GM18502 (cell line): ENCODE data around the gene LTBP2.

Experiments
- ATAC-seq: cut with Tn5 transposase; IDR thresholded peaks from one replicate; pipeline ENCODE4 v1.9.1; 2021; ENCODE audit warnings: mild to moderate bottlenecking; ENCODE audit not compliant: unreplicated experiment, poor library complexity

Gene LTBP2

DNA sequence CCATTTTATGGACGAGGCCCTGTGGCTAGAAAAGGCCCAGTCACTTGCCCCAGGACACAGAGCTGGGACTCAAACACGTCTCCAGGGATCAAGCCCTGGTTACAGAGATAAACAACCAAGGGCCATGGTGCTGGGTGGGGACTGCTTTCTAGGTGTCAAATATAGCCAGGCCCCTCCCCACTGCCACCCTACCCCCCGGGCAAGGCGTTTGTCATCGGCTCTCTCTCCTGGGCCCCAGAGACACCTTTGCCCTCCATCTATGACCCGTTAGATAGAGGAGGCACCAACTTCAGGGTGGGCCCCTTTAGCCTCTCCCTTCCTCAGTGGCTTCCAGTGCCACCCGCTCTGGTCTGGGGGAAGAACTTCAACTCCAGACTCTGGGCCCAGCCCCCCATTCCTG, 18.0 kb downstream of the LTBP2 start:
- no peak for ATAC-seq

DNA sequence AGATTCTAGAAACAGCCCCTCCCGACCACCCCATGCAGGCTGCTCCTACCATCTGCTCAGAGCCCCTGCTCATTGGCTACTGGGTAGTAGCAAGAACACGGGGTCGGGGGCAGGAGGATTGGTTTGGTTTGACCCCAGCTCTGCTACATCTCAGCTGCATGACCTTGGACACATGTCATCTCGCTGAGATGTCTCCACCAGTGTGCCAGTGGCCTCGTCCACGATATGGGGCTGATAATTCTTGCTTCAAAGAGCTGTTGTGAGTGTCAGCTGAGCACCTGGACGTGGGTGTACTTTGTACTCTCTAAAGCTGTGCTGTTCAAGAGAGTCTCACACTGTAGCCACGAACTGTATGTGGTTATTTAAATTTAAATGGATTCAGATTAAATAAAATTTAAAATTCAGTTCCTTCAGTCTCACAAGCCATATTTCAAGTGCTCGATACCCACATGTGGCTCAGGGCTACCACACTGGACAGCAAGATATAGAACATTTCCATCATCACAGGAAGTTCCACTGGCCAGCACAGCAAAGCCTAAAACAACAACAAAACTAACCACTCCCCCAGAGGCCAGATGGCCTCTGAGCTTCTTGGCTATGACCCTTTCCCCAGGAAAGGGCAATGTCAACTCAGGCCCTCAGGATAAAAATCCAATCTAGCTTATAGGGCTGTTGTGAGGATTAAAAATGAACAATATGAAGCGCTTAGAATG, 18.6 kb downstream of the LTBP2 start:
- ATAC-seq = no peak

DNA sequence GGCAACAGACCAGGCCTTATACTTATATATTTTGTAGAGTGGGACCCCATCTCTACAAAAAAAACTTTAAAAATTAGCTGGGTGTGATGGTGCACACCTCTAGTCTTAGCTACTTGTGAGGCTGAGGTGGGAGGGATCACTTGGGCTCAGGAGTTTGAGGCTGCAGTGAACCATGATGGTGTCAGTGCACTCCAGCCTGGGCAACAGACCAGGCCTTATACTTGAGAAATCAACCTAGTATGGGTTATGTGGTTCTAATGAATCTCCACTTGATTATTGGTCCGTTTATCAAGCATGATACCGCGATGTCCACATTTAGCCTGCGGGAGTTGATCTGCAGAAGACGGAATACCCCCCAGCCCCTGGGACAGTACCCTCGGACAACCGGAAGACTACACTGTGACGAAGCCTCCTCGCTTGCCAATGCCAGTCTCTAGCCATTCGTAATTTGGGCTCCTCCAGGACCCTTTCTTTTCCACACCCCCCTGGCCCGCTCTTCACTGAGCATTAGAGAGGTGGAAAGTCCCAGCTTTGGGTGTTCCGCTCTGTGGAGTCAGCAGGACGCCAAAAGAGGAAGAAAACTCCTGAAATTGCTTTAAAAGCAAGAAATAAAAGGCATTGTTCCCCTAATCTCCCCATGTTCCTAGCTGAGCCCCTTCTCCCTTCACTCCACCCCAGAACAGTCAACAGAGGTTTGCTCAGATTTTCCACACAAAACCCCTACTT, 19.4 kb downstream of the LTBP2 start:
- ATAC-seq = no peak

DNA sequence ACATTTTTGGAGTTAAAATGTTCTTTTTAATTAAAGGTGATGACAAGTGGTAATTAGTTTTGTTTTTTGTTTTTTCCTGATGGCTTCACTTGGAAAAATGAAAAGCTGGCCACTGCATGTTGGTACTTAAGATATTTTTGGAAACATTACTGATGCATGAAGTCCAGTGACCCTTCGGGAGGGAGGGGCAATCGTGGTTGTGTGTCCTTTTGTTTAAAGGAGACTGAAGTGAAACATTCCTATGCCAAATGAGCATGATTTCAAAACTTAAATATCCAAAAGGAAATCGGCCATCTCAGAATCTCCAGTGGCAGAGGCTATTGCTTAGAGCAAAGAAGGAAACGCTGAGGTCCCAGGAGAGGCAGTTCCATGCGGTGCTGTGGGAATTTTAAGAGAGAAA, 20.1 kb downstream of the LTBP2 start:
- no peak for ATAC-seq

DNA sequence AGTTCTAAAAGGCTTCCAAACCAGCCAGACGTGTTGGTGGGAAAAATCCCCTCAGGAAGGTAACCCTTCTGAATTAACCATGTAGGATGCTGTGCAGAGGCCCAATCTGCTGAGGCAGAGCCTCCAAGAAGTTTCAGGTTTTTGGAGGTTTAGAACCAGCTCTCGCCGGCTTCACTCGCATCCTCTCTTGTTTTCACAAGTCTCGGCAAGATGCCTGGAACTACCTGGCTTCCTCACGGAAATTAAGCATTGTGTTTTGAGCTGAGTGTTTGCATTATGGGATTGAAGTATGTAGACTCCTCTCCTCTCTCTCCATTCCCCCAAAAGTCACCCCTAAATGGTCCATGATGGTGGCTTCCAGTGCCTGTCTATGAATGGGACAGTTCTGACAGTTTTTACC, 20.6 kb downstream of the LTBP2 start:
- no peak for ATAC-seq

DNA sequence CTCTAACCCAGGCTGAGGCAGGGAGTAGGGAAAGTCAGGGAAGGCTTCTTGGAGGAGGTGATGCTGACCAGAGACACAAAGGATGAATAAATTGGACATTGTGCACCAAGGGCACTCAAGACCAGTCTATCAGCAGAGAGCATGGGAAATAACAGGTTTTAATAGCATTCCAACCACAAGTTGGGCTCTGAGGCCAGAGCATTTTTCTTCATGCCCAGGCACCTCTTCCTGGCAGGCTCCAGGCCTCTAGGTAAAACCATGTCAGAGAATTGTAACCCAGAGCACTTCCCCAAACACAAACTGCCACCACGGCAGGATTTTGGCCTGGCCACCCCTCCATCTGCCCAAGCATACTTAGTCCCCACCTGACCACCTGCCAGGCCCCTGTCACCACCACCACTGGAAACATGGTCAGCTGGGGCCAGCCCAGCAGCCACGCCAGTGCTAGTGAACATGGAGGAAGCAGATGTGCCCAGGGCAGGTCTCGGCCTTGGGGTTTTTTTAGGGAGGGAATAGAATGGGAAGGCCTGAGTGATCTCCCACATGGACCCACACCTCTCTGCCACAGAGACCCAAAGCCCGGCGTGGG, 22.7 kb downstream of the LTBP2 start:
- no peak for ATAC-seq

DNA sequence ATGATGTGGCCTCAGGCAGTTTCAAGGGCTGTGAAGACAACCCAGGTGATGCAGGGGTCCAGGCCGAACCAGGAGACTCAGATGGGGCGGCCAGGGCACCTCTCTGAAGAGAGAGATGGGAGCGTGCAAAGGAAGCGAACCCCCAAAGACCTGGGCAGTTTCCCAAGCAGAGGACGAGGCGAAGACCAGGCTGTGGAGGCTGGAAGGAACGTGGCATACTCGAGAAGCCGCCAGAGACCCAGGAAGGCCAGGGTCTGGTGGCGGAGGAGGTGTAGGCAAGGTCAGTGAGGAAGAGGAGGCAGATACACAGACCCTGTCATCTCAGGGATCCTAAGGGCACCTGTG, 24.7 kb downstream of the LTBP2 start:
- ATAC-seq = no peak

DNA sequence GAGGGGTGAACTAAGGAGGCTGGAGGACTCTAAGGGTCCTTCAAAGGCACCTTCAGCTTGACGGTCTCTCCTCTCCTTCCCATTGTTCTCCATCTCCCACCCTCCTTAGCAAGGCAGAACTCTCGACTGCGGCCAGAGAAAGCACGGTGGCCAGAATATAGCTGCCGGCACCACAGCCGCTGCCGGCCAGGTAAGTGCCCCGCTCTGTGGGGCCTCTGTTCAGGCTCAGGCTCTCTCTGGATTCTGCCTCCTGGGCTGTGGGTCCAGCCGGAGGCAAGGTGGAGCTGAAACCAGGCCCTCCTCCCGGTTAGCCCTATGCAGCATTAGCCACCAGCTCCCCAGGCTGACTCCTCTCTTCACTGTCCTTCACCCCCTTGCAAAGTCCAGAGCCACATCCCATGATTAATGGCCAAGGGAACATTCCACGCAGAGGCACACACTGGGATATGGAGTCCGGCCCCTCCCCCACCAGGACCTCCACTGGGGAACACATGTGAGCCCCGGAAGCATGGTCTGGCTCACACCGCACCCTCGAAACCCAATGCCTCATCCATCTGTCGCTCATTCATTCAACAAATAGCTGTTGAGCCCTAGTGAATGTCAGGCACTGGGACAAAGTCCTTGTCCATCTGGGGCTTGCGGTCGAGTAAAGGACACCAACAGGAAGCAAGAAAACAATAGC, 25.2 kb downstream of the LTBP2 start:
- no peak for ATAC-seq

DNA sequence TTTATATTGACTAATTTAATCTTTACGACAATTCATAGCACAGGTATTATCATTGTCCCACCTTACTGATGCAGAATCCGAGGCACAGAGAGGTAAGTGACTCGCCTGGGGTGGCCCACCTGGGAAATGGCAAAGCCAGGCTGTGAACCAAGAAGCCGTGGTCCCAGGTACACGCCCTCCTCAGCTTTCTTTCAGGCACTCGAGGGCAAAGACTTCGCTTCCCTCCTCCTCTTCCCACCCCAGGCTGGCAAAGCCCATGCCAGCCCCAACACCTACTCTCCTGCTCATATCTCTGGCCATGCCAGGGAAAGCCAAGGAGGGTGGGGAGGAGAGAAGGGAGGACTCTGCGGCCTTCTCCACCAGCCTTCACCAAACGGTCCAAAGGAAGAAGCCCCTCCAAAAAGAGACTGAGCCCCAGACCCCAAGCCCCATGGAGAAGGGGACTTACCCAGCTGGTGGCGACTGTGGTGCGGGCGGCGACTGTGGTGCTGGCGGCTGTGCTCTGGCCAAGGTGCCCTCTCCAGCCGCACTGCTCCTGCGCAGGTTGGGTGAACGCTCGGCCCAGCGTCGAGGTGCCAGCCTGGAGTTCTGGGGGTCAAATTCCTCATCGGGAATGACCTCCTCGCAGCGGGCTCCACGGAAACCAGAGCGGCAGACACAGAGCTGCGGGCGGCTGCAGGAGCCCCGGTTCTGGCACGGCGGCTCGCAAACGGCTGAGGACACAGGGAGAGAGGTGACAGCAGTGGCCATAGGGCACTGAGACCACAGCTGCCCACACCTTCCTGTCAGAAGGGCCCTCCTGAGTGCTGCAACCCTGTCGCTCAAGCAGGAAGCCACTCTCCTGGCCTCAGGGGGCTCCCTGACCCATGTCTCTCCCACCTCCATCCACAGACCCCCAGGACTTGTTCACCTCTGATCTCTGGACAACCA, 26.4 kb downstream of the LTBP2 start:
- no peak for ATAC-seq

DNA sequence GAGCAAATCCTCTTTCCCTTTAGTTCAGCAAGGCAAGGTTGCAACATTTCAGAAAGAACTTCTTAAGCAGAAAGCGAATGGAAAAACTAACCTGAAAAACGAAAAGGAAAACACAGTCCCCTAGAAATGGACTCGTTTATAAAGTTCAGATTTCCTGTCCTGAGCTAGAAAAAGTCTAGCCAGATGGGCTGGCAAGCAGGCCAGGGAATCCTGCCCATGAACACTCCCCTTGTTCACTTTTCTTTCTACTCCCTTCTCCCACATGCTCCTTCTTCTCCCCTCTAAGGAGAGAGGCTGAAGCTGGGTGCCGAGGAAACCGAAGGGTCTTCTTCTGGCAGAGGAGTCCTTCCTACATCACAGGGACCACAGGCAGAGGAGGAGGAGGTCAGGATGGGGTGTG, 27.1 kb downstream of the LTBP2 start:
- no peak for ATAC-seq

DNA sequence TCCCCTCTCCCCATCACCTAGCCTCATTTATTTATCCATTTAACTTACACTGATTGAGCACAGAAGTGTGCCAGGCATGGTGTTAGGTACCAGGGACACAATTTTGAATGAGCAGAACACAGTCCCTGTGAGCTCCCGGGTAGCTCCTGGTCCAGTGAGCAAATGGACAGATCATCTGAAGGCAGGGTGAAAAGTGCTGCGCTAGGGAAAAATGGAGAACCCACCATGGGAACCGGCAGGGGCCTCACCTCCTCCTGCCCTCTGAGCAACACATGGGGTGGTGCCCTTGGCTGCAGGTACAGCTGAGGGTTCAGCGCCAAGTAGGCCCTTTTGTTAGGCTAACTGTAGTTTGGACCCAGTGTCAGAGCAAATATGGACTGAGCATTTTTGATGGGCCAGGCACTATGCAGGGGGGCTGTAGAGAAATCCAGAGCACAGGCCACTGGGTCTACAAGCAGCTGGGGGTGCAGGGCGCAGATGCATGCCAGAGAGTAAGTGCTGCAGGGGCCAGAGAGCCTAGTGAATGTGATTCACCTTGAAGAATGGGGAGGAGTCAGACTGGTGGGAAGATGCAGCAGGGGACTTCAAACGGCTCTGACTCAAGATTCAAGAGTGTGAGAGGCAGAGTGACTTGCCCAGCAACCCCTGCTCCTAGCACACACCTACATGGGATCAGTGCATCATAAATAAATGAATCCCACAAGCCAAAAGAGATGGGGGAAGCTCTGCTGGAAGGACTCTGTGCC, 28.2 kb downstream of the LTBP2 start:
- no peak for ATAC-seq

DNA sequence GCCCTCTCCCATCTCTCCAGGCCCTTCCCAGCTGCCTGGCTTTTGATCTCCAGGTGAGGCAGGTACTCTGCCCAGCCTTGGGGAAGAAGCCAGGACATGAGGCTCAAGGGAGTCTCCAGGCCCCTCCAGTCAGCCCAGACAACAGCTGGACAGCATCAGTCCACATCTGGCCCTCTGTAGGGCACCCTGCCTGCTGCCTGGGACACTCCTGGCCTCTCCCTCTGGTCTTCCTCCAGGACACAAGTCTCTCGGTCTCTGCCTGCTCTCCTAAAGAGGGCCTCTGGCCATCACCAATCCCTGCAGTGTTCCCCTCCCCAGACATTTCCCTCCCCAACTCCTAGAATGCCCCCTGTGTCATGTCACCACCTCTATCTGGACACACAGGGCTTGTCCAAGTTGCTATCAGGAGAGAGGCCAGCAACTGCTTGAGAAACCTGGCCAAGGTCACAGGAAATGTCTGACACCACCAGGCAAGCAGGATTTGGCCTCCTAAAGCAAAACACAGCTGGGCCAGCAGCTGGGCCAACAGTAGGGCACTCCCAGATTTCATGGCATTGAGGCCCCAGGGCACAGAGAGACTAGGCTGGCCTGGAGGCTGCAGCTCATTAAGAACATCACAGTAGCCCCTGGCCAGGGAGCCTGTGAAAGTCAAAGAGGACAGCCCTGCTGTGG, 29.0 kb downstream of the LTBP2 start:
- no peak for ATAC-seq

DNA sequence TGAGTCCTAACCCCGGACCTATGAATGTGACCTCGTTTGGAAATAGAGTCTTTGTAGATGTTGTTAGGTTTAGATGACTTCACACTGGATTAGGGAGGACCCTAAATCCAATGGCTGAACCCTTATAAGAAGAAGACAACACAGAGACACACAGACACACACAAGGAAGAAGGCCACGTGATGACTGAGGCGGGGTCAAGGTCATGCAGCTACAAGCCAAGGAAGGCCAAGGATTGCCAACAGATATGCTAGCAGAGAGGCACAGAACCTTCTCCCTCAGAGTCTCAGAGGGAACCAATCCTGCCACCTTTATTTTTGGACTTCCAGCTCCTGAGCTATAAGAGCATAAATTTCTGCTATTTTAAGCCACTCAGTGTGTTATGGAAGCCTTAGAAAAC, 31.8 kb downstream of the LTBP2 start:
- no peak for ATAC-seq

DNA sequence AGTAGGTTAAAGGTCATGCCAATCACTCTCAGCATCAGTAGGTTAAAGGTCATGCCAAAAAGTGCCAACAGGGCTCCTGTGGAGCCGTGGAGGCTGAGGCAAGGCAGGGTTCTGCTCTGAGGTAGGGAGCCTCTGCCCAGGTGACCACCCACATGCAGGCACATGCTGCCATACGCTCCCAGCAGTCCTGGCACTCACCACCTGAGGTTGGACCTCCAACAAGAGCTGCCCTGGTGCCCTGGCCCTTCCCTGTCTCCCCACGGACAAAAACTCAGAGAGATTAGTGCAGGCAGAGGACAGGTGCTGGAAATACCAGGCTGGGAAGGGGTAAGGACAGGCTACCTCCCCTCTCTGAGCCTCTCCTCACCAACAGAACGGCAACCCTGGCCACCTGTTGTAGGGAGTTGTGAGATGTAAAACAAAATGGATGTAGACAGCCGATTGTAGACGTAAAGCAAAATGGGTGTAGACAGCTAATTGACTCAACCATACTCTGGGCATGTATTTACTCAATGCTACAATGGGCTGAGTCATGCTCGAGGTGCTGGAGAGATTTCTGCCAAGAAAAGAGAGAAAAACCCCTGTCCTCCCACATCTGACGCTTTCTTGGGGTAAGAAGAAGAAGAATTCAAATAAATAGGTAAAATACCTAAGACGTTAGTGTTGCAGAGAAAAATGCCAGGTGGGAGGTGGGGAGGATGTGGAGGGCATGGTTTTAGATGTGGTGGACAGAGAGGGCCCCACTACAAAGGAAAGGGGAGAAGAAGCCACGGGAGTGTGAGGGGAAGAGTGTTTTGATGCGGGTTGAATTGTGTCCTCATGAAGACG, 32.4 kb downstream of the LTBP2 start:
- ATAC-seq = no peak

DNA sequence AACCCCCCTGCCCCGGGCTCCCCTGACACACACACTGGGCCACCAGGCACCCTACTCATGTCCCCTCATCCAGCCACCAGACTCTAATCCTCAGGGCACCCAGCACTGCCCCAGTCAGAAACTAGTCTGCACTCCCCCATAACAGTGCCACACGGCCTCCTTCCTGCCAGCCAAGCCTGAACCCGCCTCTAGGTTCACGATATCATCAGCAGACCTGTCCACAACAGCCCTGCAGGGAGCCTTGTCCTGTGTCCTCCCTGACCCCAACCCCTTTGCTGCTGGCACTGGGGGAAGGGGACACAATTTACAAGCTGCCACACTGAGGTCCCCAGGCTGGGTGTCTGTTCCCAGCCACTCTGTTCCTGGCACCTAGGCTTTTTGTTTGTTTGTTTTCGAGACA, 33.6 kb downstream of the LTBP2 start:
- no peak for ATAC-seq

DNA sequence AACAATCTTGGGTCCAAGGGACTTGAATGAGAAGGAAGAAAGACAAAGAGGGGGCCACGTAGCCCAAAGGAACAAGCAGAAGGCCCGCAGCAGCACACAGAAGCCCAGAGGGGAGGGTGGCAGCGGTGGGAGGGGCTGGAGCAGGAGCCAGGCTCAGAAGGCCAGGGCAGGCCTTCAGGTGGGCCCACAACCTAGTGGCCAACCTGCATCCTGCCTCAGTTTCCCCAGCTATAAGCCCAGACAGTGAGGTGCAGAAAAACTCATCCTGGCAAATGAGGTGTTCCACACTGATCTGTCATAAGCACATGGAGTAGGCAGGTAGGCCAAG, 34.1 kb downstream of the LTBP2 start:
- ATAC-seq = no peak

DNA sequence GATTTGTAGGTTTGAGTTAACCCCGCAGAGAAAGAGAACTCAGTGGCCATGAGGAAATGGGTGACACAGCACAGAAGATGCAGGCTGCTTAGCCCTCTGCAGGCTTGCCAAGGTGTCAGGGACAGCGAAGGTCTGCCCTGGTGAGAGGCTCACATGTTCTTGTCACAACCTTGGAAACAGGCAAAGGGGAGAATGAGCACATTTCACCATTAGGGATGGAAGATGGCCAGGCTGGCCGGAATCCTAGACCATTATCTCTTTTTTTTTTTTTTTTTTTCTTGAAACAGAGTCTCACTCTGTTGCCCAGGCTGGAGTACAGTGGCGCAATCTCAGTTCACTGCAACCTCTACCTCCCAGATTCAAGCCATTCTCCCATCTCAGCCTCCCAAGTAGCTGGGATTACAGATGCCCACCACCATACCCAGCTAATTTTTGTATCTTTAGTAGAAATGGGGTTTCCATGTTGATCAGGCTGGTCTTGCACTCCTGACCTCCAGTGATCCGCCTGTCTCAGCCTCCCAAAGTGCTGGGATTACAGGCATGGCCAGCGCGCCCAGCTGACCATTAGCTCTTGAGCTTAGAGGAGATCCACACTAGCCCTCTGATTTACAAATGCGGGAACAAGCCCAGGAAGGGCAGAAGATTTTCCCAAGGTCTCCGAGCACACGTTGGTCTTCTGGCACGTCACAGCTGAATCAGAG, 34.6 kb downstream of the LTBP2 start:
- ATAC-seq = no peak

DNA sequence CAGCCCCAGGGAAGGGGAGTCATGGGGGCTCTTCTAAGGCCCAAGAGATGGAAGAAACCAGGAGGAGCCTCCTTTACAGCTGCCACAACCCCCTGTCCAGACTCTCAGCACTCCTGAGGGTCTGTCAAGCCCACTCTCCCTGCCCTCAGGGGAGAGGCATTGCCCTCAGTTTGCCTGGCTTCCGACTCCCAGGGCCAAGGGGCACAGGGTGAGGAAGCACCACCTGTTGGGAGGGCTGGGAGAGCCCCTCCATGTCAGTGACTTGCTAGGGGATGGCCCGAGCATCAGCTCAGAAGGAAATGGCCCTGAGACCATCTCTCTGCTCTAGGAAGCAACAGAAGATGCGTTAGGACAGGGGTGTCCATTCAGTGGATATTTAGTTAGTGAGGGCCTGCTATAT, 36.1 kb downstream of the LTBP2 start:
- ATAC-seq = no peak
